GM12878 (cell line): Measurements from ENCODE around the gene HADH. TPM values are rescaled to one million over a fixed set of nuclear protein-coding genes. Genes with fewer than 3 reads are reported as not detected.

Experiments used
- ATAC-seq: fragments of 200-7000 bp; cut with Tn5 transposase; 3 replicates; pipeline ENCODE4 v1.9.1; 2020; ENCODE audit warnings: mild to moderate bottlenecking, moderate library complexity
- BruUV-seq: library from RNA; stranded (reverse); fragments of 400-500 nt; replicated peaks from 2 replicates; lab custom pipeline; 2021; lab: Mats Ljungman, UMichigan
- CTCF ChIA-PET: fragments of 300-600 bp; sonication (Branson Sonifier 250); formaldehyde crosslinking; extraction: SDS; loops from one replicate; lab custom pipeline; 2021; ENCODE audit warnings: inconsistent platforms; lab: Yijun Ruan, JAX
- POLR2A ChIA-PET: fragments of 350-600 bp; formaldehyde crosslinking; extraction: SDS; loops from one replicate; lab custom pipeline; 2021; ENCODE audit warnings: inconsistent platforms; lab: Charles Lee
- RAD21 ChIA-PET: fragments of 300-600 bp; sonication (Branson Sonifier 250); formaldehyde crosslinking; loops from one replicate; lab custom pipeline; 2023; ENCODE audit warnings: antibody characterized with exemption; ENCODE audit not compliant: unreplicated experiment; lab: Charles Lee
- SMC1A ChIA-PET: fragments of 300-600 bp; sonication (Branson Sonifier 250); formaldehyde crosslinking; loops from one replicate; lab custom pipeline; 2023; ENCODE audit not compliant: unreplicated experiment, uncharacterized antibody; lab: Charles Lee
- DNase-seq: peaks from one replicate; pipeline ENCODE4 v3.0.0-alpha.2; 2011; ENCODE audit warnings: low read depth, low spot score
- FAIRE-seq: peaks from 3 replicates; lab custom pipeline; 2011; peaks lifted over from hg19 to GRCh38; lab: Jason Lieb, UNC
- H2AFZ ChIP-seq: 2 replicates; pipeline ENCODE4 v1.6.0; 2011; ENCODE audit warnings: low read depth, low read length, control low read depth; ENCODE audit not compliant: control insufficient read depth
- H3K27ac ChIP-seq: 2 replicates; pipeline ENCODE4 v1.5.1; 2011; ENCODE audit warnings: control low read depth; ENCODE audit not compliant: control insufficient read depth, insufficient read depth
- H3K27me3 ChIP-seq, 2 experiments: replicated peaks in 1 of 2; 2 replicates each; pipeline versions ENCODE4 v1.6.0 to v1.6.1; 2011; ENCODE audit warnings: low read length in 1 of 2; ENCODE audit not compliant: control insufficient read depth in 2 of 2, insufficient read depth in 2 of 2
- H3K36me3 ChIP-seq, 2 experiments: 2 replicates each; pipeline ENCODE4 v1.5.1; 2011; ENCODE audit warnings: low read length in 1 of 2; ENCODE audit not compliant: control insufficient read depth in 2 of 2, insufficient read depth in 2 of 2
- H3K4me1 ChIP-seq: 2 replicates; pipeline ENCODE4 v1.6.1; 2011; ENCODE audit warnings: mild to moderate bottlenecking, low read length, moderate library complexity, mixed read lengths; ENCODE audit not compliant: control insufficient read depth, insufficient read depth
- H3K4me2 ChIP-seq: 2 replicates; pipeline ENCODE4 v1.6.0; 2011; ENCODE audit warnings: control low read depth; ENCODE audit not compliant: control insufficient read depth, insufficient read depth
- H3K4me3 ChIP-seq: fragments of 200-600 bp; sonication (generic); 2 replicates; pipeline ENCODE4 v1.5.1; 2016
- H3K79me2 ChIP-seq: 2 replicates; pipeline ENCODE4 v1.6.0; 2011; ENCODE audit warnings: low read length; ENCODE audit not compliant: control insufficient read depth, insufficient read depth
- H3K9ac ChIP-seq: 2 replicates; pipeline ENCODE4 v1.8.0; 2011; ENCODE audit warnings: low read length, control low read depth, mixed read lengths; ENCODE audit not compliant: control insufficient read depth, insufficient read depth
- H3K9me3 ChIP-seq: replicated peaks from 3 replicates; pipeline ENCODE4 v1.5.1; 2011; ENCODE audit warnings: mild to moderate bottlenecking, low read length; ENCODE audit not compliant: control insufficient read depth, insufficient read depth
- H4K20me1 ChIP-seq: 2 replicates; pipeline ENCODE4 v1.6.0; 2011; ENCODE audit not compliant: control insufficient read depth, insufficient read depth
- BCLAF1 ChIP-seq: fragments of 450-650 bp; IDR thresholded peaks from 2 replicates; pipeline ENCODE4 v1.6.1; 2017; ENCODE audit warnings: antibody characterized with exemption, mild to moderate bottlenecking, moderate library complexity
- JUNB ChIP-seq: IDR thresholded peaks from 2 replicates; pipeline ENCODE4 v1.6.1; 2016; ENCODE audit warnings: antibody characterized with exemption, mild to moderate bottlenecking
- WGBS: methylation state at CpG from one replicate; pipeline ENCODE4 v1.1.6; 2016; ENCODE audit warnings: low lambda C conversion rate; ENCODE audit not compliant: insufficient replicate concordance, insufficient coverage; ENCODE audit errors: missing lambda C conversion rate; 5-methylcytosine and 5-hydroxymethylcytosine counted together
- in situ Hi-C: fragments of 300-500 bp; cut with MboI; formaldehyde crosslinking; loops from 9 replicates; pipeline ENCODE4 v1.14.3; 2018; ENCODE audit warnings: mixed read lengths
- intact Hi-C: fragments of 100-400 bp; cut with micrococcal nuclease; formaldehyde crosslinking; loops from one replicate; pipeline ENCODE4 v1.14.2; 2022; ENCODE audit not compliant: unreplicated experiment
- polyA plus RNA-seq, 11 experiments: library from polyadenylated mRNA; depleted of rRNA in 4 of 11; unstranded in 6 of 11; stranded (reverse) in 5 of 11; fragments of >200 nt; fragmentation: Nextera tagmentation in 4 of 11; fragmentation: Illumina TruSeq in 1 of 11; extraction: Ambion mirVana in 4 of 11; extraction: Trizol in 1 of 11; gene quantifications; 1 replicate in 1 of 11; 2 replicates in 10 of 11; pipeline versions ENCODE4 v1.2.1 to v1.2.3, GENCODE V29; 2011 to 2016; ENCODE audit warnings: inconsistent platforms in 2 of 11, missing spikeins in 2 of 11, low read depth in 1 of 11
- total RNA-seq, 4 experiments: library from RNA; depleted of rRNA in 3 of 4; stranded (reverse); fragments of >200 nt in 3 of 4; fragmentation: Illumina TruSeq in 1 of 4; extraction: Trizol in 1 of 4; gene quantifications; 2 replicates each; pipeline versions ENCODE4 v1.2.1 to v1.2.3, GENCODE V29; 2013 to 2021

The HADH gene
- total and polyA plus RNA-seq, 10 of the 15 experiments (the other 5 are each of a cell fraction or from before 2014, with no cell fraction given): 20.3 to 97.9 (median 76.6) TPM

DNA sequence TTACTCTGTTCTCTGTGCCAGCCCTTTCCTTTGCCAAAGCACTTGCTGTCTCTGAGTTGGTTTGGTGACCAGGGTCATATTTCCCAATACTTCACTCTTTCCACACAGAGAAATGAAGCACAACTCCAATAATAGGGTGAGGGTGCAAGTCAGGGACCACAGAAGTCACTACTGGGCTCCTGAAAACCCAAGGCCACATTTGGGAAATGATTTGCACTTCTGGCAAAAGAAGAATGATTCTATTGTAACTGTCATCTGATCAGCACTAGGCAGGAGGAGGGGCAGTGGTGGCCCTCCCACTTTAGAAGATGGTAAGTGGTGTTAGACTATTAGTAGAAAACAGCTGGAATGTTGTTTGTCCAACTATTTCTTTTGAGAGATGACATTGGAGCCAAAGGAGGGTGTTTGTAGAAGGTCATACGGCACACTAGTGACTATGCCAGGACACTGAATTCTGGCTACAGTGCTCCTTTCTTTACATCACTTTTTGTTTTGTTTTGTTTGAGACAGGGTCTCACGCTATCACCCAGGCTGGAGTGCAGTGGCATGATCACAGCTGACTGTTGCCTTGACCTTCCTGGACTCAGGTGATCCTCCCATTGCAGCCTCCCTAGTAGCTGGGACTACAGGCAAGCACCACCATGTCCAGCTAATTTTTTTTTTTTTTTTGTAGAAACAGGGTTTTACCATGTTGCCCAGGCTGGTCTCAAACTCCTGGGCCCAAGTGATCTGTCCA lies 10.8 kb upstream of the HADH start:
- Histone ChIP-seq H3K4me1 (no peaks in the 10 kb centered on the region), H3K4me3 (no peak overlapping the region), H3K36me3 (no peaks in the 10 kb centered on the region), H3K27me3 (no peaks in the 10 kb centered on the region), H2AFZ (no peak overlapping the region), H3K27ac (no peak overlapping the region), H3K79me2 (no peaks in the 10 kb centered on the region), H3K9me3 (no peaks in the 10 kb centered on the region; the same call in 2 of the 3 replicates), H3K9ac (no peak overlapping the region), H4K20me1 (no peaks in the 10 kb centered on the region), H3K4me2 (no peak overlapping the region)
- WGBS: 90% methylated on average over 2 of the region's 2 CpGs
- TF ChIP-seq BCLAF1 (no peak), JUNB (no peak)
- intact Hi-C loops (no loop called here), in situ Hi-C loops (no loop called here)
- ChIA-PET POLR2A (no interaction called here), CTCF (interaction anchor here (0.6 kb wide), 1 partner anchor 312 kb away, joined by 3 read pairs; no protein-coding TSS in a partner anchor), SMC1A (no interaction called here), RAD21 (no interaction called here)
- no TSS peak for BruUV-seq
- ATAC-seq: no peak
- FAIRE-seq: no peak
- no peak for DNase-seq
